Skeletal muscle satellite cell (primary cell): ENCODE results near the gene ST6GAL2.

Experiments used
- H3K27me3 ChIP-seq: 2 replicates; pipeline ENCODE4 v1.7.0; 2013; ENCODE audit warnings: low read length; ENCODE audit not compliant: control insufficient read depth, insufficient read depth
- H3K36me3 ChIP-seq: 2 replicates; pipeline ENCODE4 v1.7.0; 2013; ENCODE audit warnings: mild to moderate bottlenecking, control low read depth, low read length; ENCODE audit not compliant: insufficient read depth
- H3K4me1 ChIP-seq: 2 replicates; pipeline ENCODE4 v1.7.0; 2013; ENCODE audit warnings: low read length; ENCODE audit not compliant: control insufficient read depth, insufficient read depth
- H3K4me2 ChIP-seq: 2 replicates; pipeline ENCODE4 v1.7.0; 2013; ENCODE audit warnings: mild to moderate bottlenecking, low read length
- H3K4me3 ChIP-seq: 2 replicates; pipeline ENCODE4 v1.7.0; 2013; ENCODE audit warnings: low read length
- H3K9ac ChIP-seq: 2 replicates; pipeline ENCODE4 v1.7.0; 2013; ENCODE audit warnings: mild to moderate bottlenecking, low read depth, low read length, moderate library complexity
- H3K9me3 ChIP-seq: replicated peaks from 2 replicates; pipeline ENCODE4 v1.7.0; 2013; ENCODE audit warnings: mild to moderate bottlenecking, control low read depth, low read length

The ST6GAL2 gene

DNA sequence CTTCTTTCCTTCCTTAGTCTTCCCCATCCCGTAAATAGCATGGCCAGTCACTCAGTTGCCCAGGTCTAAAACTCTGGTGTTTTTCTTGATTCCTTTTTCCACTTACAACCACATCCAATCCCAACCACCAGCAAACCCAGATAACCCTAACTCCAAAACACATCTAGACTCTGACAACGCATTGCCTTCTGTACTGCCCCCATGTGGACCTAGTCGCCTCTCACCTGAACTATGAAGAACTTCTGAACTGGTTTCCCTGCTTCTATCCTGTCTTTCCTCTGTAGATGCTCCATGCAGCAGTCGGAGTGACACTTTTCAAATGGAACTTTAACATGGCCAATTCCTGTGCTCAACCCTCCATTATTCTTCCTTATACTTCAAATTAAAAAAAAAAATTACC lies 26.5 kb downstream of the ST6GAL2 start:
- H3K9ac ChIP-seq, result no peak overlapping the region
- H3K27me3 ChIP-seq, result no peaks in the 10 kb centered on the region
- H3K4me2 ChIP-seq, result no peak overlapping the region
- peaks cover 4% of the 10 kb centered on the region for H3K9me3 ChIP-seq
- no peak overlapping the region for H3K4me3 ChIP-seq
- no peaks in the 10 kb centered on the region for H3K4me1 ChIP-seq
- no peaks in the 10 kb centered on the region for H3K36me3 ChIP-seq

DNA sequence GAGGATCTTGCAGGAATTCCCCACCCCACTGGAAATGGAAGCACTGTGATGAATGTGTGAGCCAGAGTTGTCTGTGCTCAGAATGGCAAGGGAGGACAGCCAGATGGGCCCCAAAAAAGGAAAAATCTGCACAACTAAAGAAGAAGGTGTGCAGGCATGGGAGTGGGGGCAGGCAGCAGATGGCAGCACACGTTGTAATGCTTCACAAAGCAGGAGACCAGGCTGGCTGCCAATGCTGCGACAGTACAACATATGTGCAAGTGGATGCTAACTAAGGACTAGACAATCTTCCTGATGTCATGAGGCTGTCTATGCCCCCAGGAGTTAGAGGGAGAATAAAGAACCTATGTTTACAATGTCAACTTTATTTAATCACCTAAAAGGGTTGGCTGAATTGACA lies 27.2 kb downstream of the ST6GAL2 start:
- Histone ChIP-seq H3K36me3 (no peaks in the 10 kb centered on the region), H3K27me3 (no peaks in the 10 kb centered on the region), H3K9me3 (peaks cover 4% of the 10 kb centered on the region), H3K4me3 (no peak overlapping the region), H3K4me1 (no peaks in the 10 kb centered on the region), H3K9ac (no peak overlapping the region), H3K4me2 (no peak overlapping the region)

DNA sequence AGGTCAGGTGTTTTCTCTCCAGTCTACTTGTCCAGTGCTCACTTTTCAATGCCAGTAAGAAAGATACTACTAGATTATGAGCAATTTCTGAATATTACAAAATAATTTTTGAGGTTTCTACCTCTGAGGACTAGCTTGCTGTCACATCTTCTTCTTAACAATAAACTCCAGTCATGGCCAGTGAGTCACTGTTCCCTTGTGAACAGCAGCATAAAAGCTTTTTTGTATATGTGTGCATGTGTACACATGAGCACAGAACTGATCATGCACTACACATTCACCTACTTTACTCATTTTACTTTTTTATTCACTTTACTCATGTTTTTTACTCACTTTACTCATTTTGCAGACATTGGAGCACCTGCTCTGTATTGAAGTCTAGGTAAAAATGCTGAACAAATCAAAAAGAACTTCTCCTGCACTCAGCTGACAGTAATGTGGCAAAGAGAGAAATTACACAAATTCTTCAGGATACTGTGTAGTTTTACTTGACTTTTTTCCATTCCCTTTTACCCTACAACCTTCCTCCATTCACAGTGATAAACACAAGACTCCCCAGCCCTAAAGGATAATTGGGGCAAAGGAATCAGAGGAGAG lies 28.0 kb downstream of the ST6GAL2 start:
- no peaks in the 10 kb centered on the region for H3K4me1 ChIP-seq
- no peaks in the 10 kb centered on the region for H3K36me3 ChIP-seq
- H3K4me2 ChIP-seq, result no peak overlapping the region
- peaks cover 4% of the 10 kb centered on the region for H3K9me3 ChIP-seq
- H3K4me3 ChIP-seq, result no peak overlapping the region
- no peak overlapping the region for H3K9ac ChIP-seq
- no peaks in the 10 kb centered on the region for H3K27me3 ChIP-seq

DNA sequence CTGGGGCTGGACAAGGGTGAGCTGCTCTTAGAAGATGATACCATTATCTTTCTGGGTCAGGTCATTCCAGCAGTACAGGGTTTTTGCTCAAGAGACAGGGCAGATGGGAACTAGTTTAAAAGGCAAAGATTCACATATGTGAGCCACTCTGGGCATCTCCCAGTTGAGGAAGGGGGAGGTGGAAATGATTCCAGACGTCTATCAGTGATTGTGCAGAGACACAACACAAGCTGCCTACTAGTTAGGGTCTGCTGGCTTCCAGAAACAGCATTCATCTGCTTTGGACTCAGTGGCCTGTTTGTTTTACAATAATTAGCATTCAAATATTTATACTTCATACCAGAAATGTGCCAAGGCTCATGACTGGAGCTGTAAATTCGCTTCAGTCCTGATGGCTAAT lies 32.3 kb downstream of the ST6GAL2 start:
- Histone ChIP-seq H3K36me3 (no peaks in the 10 kb centered on the region), H3K9ac (no peak overlapping the region), H3K4me1 (no peaks in the 10 kb centered on the region), H3K4me2 (no peak overlapping the region), H3K4me3 (no peak overlapping the region), H3K9me3 (no peaks in the 10 kb centered on the region), H3K27me3 (no peaks in the 10 kb centered on the region)

DNA sequence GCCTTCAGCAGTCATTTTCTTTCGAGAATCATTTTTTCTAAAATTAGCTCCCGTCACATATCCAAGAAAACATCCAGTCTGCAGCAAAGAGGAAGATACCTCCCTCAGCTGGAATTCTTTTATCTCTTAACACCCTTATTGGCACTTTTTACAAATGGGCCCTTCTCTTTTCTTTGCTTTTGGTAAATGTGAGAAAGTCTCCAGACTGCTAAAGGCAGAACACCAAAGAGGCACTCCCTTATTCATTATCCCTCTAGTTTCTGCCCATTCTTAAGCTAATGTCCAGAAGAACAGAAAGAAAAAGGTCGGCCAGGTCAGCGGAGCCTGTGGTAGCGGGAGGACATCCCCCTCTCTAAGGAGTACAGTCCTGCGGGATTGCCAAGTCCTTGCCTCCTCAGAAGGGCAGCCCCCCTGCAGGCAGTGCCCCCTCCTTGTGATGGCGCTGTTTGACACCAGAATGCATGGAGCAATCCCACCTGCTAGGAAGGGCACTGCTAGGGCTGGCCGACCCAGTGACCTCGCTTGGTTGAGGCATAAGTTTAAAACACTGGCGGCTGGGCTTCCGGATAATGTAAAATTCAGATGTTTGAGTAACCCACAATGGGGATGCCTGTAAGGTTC lies 34.0 kb downstream of the ST6GAL2 start:
- Histone ChIP-seq H3K4me3 (no peak overlapping the region), H3K27me3 (no peaks in the 10 kb centered on the region), H3K4me2 (no peak overlapping the region), H3K9ac (no peak overlapping the region), H3K9me3 (no peaks in the 10 kb centered on the region), H3K36me3 (no peaks in the 10 kb centered on the region), H3K4me1 (no peaks in the 10 kb centered on the region)

DNA sequence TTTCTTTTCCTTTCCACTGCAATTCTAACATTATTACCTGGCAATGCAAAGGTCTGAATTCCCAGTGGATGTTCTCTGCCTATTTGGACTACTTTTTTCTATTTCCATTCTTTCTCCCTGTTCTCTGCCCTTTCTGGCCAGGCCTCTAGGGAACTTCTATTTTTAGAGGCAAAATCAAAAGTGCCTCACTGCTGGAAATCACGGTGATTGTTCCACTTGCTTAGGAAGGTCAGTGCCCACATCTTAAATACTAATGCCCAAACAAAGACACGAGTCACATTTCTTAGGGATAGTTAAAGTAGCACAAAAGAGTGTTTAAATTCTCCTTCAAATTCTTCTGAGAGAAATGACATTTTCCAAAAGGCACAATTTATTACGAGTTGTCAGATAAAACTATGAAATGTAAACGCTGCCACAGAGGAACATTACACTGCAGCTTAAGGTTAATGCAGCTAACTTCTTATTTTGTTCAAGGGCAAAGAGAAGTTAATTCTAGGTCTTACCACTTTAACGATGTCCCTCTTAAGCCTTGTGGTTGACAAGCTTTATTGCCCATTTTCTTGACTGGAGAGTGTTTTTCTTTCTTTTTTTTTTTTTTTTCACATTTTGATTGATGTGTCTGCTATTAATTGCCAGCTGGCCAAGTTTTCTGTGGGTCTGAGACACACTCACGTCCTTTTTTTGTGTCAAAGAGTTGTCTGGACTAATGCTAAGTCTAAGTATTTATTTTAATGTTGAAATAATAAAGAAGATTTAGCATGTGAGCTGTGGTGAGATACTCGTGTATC lies 34.7 kb downstream of the ST6GAL2 start:
- H3K4me3 ChIP-seq, result no peak overlapping the region
- no peaks in the 10 kb centered on the region for H3K4me1 ChIP-seq
- no peak overlapping the region for H3K4me2 ChIP-seq
- no peaks in the 10 kb centered on the region for H3K9me3 ChIP-seq
- no peaks in the 10 kb centered on the region for H3K36me3 ChIP-seq
- no peaks in the 10 kb centered on the region for H3K27me3 ChIP-seq
- H3K9ac ChIP-seq, result no peak overlapping the region

DNA sequence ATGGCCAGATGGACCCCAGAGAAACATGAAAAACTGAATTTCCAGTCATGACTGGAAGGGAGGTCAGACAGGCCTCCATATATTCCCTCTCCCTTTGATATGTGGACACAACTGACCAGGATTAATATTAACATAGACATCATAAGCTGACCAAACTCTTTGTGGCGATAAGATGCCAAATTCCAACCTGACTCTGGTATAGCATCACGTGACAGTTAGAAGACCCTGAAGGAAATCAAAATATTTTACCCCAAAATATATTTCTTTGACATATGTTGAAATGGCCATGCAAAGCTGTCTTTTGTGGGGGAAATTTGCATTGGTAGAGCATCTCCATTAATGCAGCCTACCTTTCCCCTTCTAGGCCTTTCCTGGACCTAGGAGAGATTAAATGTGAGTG lies 36.7 kb downstream of the ST6GAL2 start:
- Histone ChIP-seq H3K9me3 (no peaks in the 10 kb centered on the region), H3K4me2 (no peak overlapping the region), H3K27me3 (no peaks in the 10 kb centered on the region), H3K4me3 (no peak overlapping the region), H3K9ac (no peak overlapping the region), H3K4me1 (no peaks in the 10 kb centered on the region), H3K36me3 (no peaks in the 10 kb centered on the region)

DNA sequence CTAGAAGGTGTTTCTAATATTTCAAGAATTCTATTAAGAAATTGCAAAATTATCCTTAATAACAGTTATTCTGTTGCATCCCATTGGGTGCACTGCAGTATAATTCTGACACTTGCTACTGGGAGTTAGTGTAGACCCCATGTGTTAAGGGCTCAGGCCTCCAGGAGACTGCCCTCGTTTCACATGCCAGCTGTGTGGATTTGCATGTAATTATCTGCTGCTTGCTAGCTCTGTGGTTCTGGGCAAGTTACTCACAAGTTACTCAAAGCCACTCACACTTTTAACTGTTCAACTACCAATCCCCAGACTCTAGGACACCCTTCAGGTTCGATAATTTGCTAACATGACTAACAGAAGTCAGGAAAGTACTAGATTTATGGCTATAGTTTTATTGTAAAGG lies 38.6 kb downstream of the ST6GAL2 start:
- H3K27me3 ChIP-seq, result no peaks in the 10 kb centered on the region
- H3K36me3 ChIP-seq, result no peaks in the 10 kb centered on the region
- no peak overlapping the region for H3K4me2 ChIP-seq
- H3K4me3 ChIP-seq, result no peak overlapping the region
- H3K4me1 ChIP-seq, result no peaks in the 10 kb centered on the region
- H3K9ac ChIP-seq, result no peak overlapping the region
- H3K9me3 ChIP-seq, result no peaks in the 10 kb centered on the region

DNA sequence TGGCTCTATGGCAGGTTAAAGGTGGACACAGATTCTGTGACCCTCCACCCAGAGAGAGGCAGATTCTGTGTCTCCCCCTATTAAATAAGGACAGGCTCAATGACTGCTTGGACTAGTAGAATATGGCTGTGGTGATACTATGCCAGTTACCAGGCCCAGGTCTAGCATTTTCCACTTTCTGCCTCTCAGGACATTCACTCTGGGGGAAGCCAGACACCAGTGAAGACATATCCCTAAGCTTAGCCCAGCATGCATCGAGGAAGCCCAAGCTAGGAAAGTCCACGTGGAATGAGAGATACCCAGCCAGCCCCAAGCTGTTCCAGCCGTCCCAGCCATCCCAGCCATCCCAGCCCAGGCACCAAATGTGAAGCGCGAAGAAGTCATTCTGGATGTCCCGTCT lies 40.3 kb downstream of the ST6GAL2 start:
- no peak overlapping the region for H3K4me3 ChIP-seq
- no peaks in the 10 kb centered on the region for H3K36me3 ChIP-seq
- H3K4me1 ChIP-seq, result no peaks in the 10 kb centered on the region
- no peaks in the 10 kb centered on the region for H3K27me3 ChIP-seq
- no peak overlapping the region for H3K4me2 ChIP-seq
- H3K9ac ChIP-seq, result no peak overlapping the region
- H3K9me3 ChIP-seq, result peaks cover 3% of the 10 kb centered on the region

DNA sequence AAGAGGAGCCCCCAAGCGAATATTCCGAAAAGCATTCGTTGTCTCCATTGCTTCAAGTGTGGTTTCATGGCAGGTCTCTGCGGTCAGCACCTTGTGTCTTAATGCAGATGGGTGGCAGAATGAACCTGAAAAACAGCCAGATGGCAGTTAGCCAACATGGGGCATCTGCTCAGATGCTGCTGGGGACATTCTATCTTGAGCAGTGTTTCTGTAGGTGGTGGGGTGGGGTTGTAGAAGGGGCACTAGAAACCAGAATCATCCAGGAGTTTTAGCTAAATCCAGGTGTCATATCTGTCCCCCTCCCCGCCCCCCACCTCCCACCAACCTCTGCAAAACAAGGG lies 42.1 kb downstream of the ST6GAL2 start:
- no peak overlapping the region for H3K4me3 ChIP-seq
- peaks cover 6% of the 10 kb centered on the region for H3K9me3 ChIP-seq
- H3K27me3 ChIP-seq, result no peaks in the 10 kb centered on the region
- H3K36me3 ChIP-seq, result no peaks in the 10 kb centered on the region
- no peak overlapping the region for H3K9ac ChIP-seq
- no peak overlapping the region for H3K4me2 ChIP-seq
- no peaks in the 10 kb centered on the region for H3K4me1 ChIP-seq

DNA sequence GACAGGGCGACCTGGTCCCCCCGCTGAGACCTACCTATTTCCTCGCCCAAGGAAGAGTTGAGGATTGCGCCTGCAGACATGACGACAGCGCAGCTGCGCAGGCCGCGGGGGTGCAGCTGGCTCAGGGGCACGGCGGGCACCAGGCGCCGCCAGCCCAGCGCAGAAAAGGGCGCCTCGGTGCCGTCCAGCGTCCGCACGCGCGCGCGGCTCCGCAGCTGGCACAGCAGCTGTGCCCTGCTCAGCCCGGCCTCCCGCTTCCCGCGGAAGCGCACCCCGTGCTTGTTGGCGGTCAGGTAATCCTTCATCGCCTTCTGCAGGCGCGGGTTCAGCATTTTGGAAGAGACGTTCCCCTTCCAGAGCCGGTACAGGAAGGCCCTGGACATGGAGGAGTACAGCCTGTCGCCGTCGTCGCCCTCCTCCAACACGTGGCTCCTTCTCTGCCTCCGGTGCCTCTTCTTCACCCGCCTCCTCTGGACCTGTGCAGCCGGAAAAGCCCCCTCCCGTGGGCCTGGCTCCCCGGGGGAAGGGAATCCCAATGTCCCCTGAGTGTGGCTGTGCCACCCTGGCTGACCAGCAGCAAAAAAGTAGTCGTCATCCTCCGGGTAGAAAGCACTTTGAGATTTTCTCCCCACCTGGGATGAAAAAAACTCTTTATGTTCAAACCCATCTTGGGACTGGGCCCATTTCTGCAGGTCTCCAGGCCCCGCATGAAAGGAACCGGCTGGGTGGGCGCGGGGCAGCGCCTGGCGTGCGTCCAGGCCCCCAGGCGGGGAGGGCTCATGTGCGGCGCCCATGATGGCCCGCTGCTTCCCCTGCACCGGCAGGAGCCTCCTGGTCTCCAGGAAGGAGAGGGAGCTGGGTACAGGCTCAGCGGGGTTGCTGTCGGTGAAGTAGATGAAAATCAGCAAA lies 42.7 kb downstream of the ST6GAL2 start:
- H3K4me2 ChIP-seq, result no peak overlapping the region
- no peak overlapping the region for H3K9ac ChIP-seq
- H3K36me3 ChIP-seq, result no peaks in the 10 kb centered on the region
- no peak overlapping the region for H3K4me3 ChIP-seq
- no peaks in the 10 kb centered on the region for H3K4me1 ChIP-seq
- H3K27me3 ChIP-seq, result no peaks in the 10 kb centered on the region
- H3K9me3 ChIP-seq, result peaks cover 6% of the 10 kb centered on the region
